NCI-H748 treated with DMSO at 0.1 percent for 48 hours (cell line): ENCODE data around the gene RBM4B.
"Not testable (repeated sequence)": the region's sequence is repeated elsewhere in the genome, so short reads cannot be mapped to it uniquely, and the experiment has no call there.

Source experiments
- DNase-seq: peaks from one replicate; lab custom pipeline; 2025; lab: John Stamatoyannopoulos, UW

The RBM4B gene

GRCh38 chr11:66641834-66642233 lies 35.9 kb downstream of the RBM4B start:
- no peak for DNase-seq

GRCh38 chr11:66639814-66640340 lies 37.8 kb downstream of the RBM4B start:
- not testable (repeated sequence) for DNase-seq

GRCh38 chr11:66639066-66639813 lies 38.4 kb downstream of the RBM4B start:
- DNase-seq, result no peak

- DNase-seq, result peak; percentile 98
Measured at GRCh38 chr11:66638177-66639065, 39.3 kb downstream of the RBM4B start, which contains the start of gene RBM4. Gene RBM4, plus strand, starts transcription at chr11:66638703. Its CDS starts 1,009 bp downstream, at chr11:66639712.

GRCh38 chr11:66637557-66638176 lies 40.0 kb downstream of the RBM4B start:
- DNase-seq, result no peak

- DNase-seq, result no peak
Measured at GRCh38 chr11:66636411-66636810, 41.3 kb downstream of the RBM4B start.

GRCh38 chr11:66632952-66633351 lies 44.7 kb downstream of the RBM4B start:
- no peak for DNase-seq

GRCh38 chr11:66631883-66632282 lies 45.8 kb downstream of the RBM4B start:
- no peak for DNase-seq

GRCh38 chr11:66629356-66629755 lies 48.3 kb downstream of the RBM4B start:
- DNase-seq, result no peak

- no peak for DNase-seq
Measured at GRCh38 chr11:66628061-66628603, 49.6 kb downstream of the RBM4B start.

- no peak for DNase-seq
Measured at GRCh38 chr11:66626926-66627325, 50.8 kb downstream of the RBM4B start.

- no peak for DNase-seq
Measured at GRCh38 chr11:66626382-66626781, 51.3 kb downstream of the RBM4B start.

- no peak for DNase-seq
Measured at GRCh38 chr11:66625752-66626149, 51.9 kb downstream of the RBM4B start.

- DNase-seq, result no peak
Measured at GRCh38 chr11:66625041-66625751, 52.5 kb downstream of the RBM4B start.

GRCh38 chr11:66624450-66624849 lies 53.2 kb downstream of the RBM4B start:
- DNase-seq, result no peak

GRCh38 chr11:66619080-66619554 lies 58.6 kb downstream of the RBM4B start:
- DNase-seq, result no peak

- no peak for DNase-seq
Measured at GRCh38 chr11:66617155-66617834, 60.4 kb downstream of the RBM4B start.

GRCh38 chr11:66616379-66617154 lies 61.1 kb downstream of the RBM4B start, which contains the start of gene RBM14:
Gene RBM14, plus strand, starts transcription at chr11:66616630. Its CDS starts 91 bp downstream, at chr11:66616721.
- peak; percentile 94 for DNase-seq
